Activated naive CD8-positive, alpha-beta T cell treated with anti-CD3 and anti-CD28 coated beads, Interleukin-2, amount 50 U/mL, for 24 hours (primary cell): Measurements from ENCODE around the gene ETV1.

ENCODE experiments used
- ATAC-seq: fragments of 150-1000 bp; cut with Tn5 transposase; one replicate; pipeline ENCODE4 v1.10.0; 2021
- DNase-seq: peaks from one replicate; pipeline ENCODE4 v3.0.0; 2021
- H3K27ac Mint-ChIP-seq: one replicate; pipeline ENCODE4 v1.8.0; 2021; ENCODE audit warnings: mild to moderate bottlenecking, mixed read lengths
- H3K27me3 Mint-ChIP-seq: one replicate; pipeline ENCODE4 v1.8.0; 2021; ENCODE audit warnings: mixed read lengths
- H3K36me3 Mint-ChIP-seq: one replicate; pipeline ENCODE4 v1.8.0; 2021; ENCODE audit warnings: low read depth, mixed read lengths
- H3K4me1 Mint-ChIP-seq: one replicate; pipeline ENCODE4 v1.8.0; 2021; ENCODE audit warnings: mixed read lengths
- H3K4me3 Mint-ChIP-seq: one replicate; pipeline ENCODE4 v1.8.0; 2021; ENCODE audit warnings: mild to moderate bottlenecking, moderate library complexity, mixed read lengths
- H3K9me3 Mint-ChIP-seq: one replicate; pipeline ENCODE4 v1.8.0; 2021; ENCODE audit warnings: mixed read lengths

The ETV1 gene

DNA sequence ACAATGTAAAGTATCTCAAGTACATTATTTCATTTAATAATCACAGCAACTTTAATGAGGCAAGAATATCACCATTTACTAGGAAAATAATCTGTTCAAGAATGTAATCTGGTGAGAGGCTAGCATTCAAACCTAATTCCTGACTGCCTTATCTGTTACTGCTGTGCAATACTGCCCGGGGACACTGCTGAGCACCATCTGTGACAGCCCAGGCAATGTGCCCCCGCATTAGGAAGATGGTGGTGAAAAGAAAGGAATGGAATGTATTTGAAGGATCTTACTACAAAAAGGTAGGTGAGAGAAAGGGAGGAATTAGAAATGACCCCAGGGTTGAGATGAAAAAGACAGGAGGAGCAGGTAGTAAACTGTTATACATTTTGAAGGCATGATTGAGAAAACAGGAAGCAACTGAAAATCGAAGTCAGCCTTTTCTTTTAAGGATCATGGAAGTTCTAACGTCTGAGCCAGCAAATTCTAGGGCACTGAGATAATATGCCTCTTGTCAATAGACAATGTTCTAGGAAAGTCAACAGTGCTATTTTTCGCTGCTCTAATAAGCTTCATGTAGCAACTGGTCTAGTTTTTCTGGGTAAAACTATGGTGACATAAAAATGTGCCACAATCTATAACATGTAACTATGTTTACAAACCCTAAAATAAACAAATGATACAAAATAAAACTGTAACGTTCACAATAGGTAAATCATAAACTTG lies 90.4 kb downstream of the ETV1 start:
- Mint-ChIP-seq H3K27me3 (no peaks in the 10 kb centered on the region), H3K27ac (no peak overlapping the region), H3K4me1 (no peaks in the 10 kb centered on the region), H3K36me3 (no peaks in the 10 kb centered on the region), H3K9me3 (no peaks in the 10 kb centered on the region), H3K4me3 (no peak overlapping the region)
- no peak for ATAC-seq
- no peak for DNase-seq

DNA sequence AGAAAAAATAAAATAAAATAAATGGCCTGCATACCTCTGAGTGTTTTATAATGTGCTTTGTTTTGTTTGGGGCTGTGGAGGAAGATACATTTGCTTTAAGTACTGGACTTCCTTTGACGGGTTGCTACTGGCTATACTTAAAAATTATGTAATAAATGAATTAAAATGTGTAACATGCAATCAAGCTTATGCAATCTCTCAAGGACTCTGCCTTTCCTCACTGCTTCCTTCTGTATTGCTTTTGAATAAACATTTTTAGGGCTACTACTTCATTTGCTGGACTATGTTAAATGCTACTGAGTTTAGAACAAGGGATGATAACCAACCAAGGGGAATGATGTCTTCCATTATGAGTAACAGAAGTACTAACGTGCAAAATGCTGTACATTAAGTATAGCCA lies 91.6 kb downstream of the ETV1 start:
- Mint-ChIP-seq H3K36me3 (no peaks in the 10 kb centered on the region), H3K27me3 (no peaks in the 10 kb centered on the region), H3K27ac (no peak overlapping the region), H3K4me3 (no peak overlapping the region), H3K9me3 (no peaks in the 10 kb centered on the region), H3K4me1 (no peaks in the 10 kb centered on the region)
- DNase-seq, result no peak
- ATAC-seq, result no peak

DNA sequence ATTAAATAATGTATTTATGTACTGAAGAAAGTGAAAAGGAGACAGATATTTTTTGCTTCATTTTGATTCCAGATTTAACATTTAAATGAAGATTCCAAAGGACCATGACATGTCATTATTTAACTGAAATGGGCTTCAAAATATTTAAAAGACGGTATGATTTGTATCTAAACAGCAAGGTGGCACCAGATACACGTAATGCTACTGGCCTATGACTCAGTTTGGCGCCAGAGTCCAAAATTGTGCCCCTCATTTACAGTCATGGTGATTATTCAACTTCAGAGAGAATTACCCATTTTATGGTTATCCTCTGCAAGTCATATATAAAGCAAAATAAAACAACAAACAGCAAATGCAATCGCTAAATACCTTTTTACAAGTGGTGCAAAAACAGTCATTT lies 94.5 kb downstream of the ETV1 start:
- Mint-ChIP-seq H3K27me3 (no peaks in the 10 kb centered on the region), H3K27ac (no peak overlapping the region), H3K36me3 (no peaks in the 10 kb centered on the region), H3K9me3 (no peaks in the 10 kb centered on the region), H3K4me3 (no peak overlapping the region), H3K4me1 (no peaks in the 10 kb centered on the region)
- DNase-seq (no peak), ATAC-seq (no peak)

DNA sequence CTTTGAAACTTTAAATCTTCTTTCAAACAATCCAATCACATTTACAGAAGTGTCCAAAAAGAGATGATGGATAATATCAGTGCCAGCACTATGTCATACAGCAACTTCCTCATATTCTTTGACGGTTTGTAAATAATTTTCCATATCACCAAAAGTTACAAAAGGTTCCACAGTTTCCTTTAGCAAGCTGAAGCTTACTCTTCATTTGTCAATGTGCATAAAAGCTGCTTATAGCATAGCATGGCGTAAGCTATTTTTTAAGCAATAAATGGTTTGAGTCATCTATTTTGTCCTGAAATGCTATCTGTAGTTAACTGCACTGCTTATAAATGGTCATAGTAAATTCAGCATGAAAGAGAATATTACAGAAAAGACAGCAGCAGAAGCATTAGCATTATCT lies 95.1 kb downstream of the ETV1 start:
- H3K4me3 Mint-ChIP-seq, result no peak overlapping the region
- no peak for DNase-seq
- H3K4me1 Mint-ChIP-seq, result no peaks in the 10 kb centered on the region
- no peaks in the 10 kb centered on the region for H3K36me3 Mint-ChIP-seq
- no peak for ATAC-seq
- no peaks in the 10 kb centered on the region for H3K27me3 Mint-ChIP-seq
- no peaks in the 10 kb centered on the region for H3K9me3 Mint-ChIP-seq
- H3K27ac Mint-ChIP-seq, result no peak overlapping the region

DNA sequence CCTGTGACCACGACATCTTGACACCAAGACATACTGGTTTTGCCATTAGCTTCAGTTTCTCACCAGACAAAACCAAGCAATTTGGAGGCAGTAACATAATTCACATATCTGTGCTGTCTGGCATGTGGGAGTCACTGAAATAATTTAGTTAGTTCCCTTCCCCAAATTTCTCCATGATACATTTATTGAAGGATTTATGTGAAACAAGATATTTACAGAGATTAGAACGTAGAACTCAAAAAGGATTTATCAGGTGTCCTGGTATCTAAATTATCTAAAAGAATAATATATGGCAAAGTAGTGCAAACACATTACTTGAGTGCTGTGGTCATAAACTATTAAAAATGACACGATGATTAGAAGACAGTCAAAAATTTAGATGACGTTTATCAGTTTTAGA lies 98.7 kb downstream of the ETV1 start:
- no peak overlapping the region for H3K27ac Mint-ChIP-seq
- no peaks in the 10 kb centered on the region for H3K36me3 Mint-ChIP-seq
- no peaks in the 10 kb centered on the region for H3K4me1 Mint-ChIP-seq
- DNase-seq (no peak), ATAC-seq (no peak)
- H3K9me3 Mint-ChIP-seq, result no peaks in the 10 kb centered on the region
- H3K4me3 Mint-ChIP-seq, result no peak overlapping the region
- H3K27me3 Mint-ChIP-seq, result no peaks in the 10 kb centered on the region

DNA sequence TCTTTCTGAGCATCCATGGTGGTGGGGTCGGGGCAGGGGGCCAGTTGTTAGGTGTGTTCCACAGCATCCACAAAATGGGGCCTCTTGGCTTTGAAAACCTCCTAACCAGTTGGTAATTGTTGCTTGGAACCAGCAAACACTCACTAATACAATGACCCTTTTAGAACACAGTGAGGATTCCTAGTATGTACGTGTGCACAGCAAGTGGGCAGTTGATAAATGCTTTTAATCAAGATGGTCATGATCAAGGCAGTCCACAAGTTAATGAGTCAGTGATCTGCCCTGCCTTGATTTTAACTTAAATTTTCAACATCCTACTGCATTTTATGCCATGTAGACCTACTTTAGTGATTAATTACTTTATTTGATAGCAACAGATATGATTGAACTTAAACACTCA lies 103.1 kb downstream of the ETV1 start:
- Mint-ChIP-seq H3K27ac (no peak overlapping the region), H3K27me3 (no peaks in the 10 kb centered on the region), H3K36me3 (no peaks in the 10 kb centered on the region), H3K4me1 (no peaks in the 10 kb centered on the region), H3K4me3 (no peak overlapping the region), H3K9me3 (no peaks in the 10 kb centered on the region)
- ATAC-seq (no peak), DNase-seq (no peak)

DNA sequence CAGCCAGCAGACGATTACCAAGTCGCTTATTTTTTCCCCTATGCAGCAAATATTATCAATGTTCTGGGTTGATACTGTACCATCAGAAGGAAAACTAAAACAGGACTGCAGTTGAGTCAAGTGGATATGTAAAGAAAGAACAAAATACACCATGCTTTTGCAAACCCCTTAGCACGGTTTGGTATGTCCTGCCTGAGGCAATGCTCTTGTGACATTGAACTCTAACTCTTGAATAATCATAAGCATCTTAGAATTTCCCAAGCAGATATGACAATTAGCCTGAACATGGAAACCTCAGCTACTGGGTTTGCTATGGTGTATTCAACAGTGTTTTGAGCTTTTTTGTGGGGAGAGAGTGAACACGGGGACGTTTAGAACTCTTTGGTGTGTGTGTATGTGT lies 107.4 kb downstream of the ETV1 start:
- no peak for DNase-seq
- no peak for ATAC-seq
- H3K4me3 Mint-ChIP-seq, result no peak overlapping the region
- H3K9me3 Mint-ChIP-seq, result no peaks in the 10 kb centered on the region
- H3K27ac Mint-ChIP-seq, result no peak overlapping the region
- H3K36me3 Mint-ChIP-seq, result no peaks in the 10 kb centered on the region
- no peaks in the 10 kb centered on the region for H3K4me1 Mint-ChIP-seq
- no peaks in the 10 kb centered on the region for H3K27me3 Mint-ChIP-seq

DNA sequence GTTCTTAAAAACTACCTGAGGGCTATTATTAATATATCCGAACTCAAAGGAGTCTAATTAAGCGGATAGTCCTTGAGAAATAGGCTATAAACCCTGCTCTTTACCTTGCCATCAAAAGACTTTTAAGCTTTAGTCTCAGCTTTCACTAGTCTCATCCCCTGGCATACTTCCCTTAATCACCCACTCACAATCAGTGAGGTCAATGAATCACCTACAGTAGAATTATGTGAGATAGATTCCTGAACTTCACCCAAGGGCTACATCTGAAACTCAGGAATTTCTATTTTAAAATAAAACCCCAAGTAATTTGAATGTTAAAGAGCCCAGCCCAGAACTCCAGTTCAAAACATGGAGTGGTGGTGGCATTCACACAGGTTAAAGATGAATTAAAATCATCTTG lies 108.7 kb downstream of the ETV1 start:
- no peak for DNase-seq
- Mint-ChIP-seq H3K9me3 (no peaks in the 10 kb centered on the region), H3K4me1 (no peaks in the 10 kb centered on the region), H3K27me3 (no peaks in the 10 kb centered on the region), H3K4me3 (no peak overlapping the region), H3K27ac (no peak overlapping the region), H3K36me3 (no peaks in the 10 kb centered on the region)
- no peak for ATAC-seq

DNA sequence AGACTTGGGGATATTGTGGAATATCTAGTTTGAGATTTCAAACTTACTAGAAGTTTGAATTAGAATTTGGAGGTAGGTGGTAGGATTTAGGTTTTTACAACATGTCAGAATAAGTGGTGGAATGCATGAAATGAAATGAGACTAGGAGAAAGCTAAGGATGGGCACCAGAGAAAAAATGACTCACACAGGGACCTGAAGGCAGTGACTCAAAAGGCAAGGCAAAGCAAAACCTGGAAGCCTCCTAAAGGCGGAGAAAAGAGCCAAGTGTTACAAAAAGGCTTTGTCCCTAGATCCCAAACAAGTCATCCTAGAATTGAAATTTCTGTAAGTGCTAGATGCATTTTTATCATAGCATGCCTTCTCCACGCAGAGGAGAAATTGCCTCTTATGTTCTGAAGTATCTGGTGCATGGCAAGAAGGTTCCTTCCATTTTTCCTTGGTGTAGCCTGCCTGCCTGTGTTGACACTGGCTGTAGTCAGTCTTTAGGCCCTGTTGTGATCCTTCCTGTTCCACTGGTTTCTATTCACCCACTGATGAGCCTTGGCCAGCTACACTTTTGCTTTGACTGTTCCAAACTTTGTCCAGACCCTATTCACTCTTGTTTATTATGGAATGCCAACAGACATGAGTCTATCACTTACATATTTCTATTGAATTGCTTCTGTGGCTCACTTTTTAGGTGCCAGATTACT lies 109.3 kb downstream of the ETV1 start:
- Mint-ChIP-seq H3K36me3 (no peaks in the 10 kb centered on the region), H3K4me1 (no peaks in the 10 kb centered on the region), H3K27ac (no peak overlapping the region), H3K27me3 (no peaks in the 10 kb centered on the region), H3K9me3 (no peaks in the 10 kb centered on the region), H3K4me3 (no peak overlapping the region)
- DNase-seq, result no peak
- no peak for ATAC-seq

DNA sequence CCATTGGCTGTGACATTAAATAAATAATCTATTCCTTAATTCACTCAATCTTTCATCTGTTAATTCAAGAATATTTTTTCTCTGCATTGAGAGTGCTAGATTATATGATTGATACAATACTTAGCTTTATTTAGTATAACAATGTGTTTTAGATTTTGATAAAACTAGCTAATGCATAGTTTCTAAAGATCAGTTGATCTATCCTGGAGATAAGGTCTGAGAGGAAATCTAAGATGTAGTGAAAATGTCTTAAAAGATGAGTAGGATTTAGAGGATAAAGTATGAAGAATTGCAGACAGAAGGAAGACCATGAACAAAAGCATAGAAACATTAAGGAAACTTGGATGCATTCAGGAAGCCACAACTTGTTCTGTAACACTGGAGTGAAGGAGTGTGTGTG lies 110.3 kb downstream of the ETV1 start:
- Mint-ChIP-seq H3K27ac (no peak overlapping the region), H3K27me3 (no peaks in the 10 kb centered on the region), H3K4me1 (peaks cover 4% of the 10 kb centered on the region), H3K9me3 (no peaks in the 10 kb centered on the region), H3K36me3 (no peaks in the 10 kb centered on the region), H3K4me3 (no peak overlapping the region)
- ATAC-seq (no peak), DNase-seq (no peak)

DNA sequence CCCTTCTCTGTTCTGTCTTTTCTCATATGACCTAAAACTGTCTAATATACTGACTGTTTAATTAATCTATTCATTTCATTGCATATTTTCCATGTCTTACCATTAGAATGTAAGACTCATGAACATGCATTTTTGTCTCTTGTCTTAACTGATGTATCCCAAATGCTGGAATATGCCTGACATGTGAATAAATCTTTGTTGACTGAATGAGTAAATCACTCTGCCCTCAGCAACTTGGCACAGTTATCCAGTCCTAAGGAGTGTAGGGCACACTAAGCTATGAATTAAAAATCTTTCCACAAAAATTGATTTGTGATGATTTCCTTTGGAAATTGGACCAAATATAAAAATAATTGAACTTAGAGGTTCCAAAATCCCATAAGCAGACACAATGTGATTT lies 111.3 kb downstream of the ETV1 start:
- no peaks in the 10 kb centered on the region for H3K36me3 Mint-ChIP-seq
- no peaks in the 10 kb centered on the region for H3K27me3 Mint-ChIP-seq
- H3K4me3 Mint-ChIP-seq, result no peak overlapping the region
- no peak for DNase-seq
- H3K9me3 Mint-ChIP-seq, result no peaks in the 10 kb centered on the region
- no peak for ATAC-seq
- peaks cover 4% of the 10 kb centered on the region for H3K4me1 Mint-ChIP-seq
- no peak overlapping the region for H3K27ac Mint-ChIP-seq

DNA sequence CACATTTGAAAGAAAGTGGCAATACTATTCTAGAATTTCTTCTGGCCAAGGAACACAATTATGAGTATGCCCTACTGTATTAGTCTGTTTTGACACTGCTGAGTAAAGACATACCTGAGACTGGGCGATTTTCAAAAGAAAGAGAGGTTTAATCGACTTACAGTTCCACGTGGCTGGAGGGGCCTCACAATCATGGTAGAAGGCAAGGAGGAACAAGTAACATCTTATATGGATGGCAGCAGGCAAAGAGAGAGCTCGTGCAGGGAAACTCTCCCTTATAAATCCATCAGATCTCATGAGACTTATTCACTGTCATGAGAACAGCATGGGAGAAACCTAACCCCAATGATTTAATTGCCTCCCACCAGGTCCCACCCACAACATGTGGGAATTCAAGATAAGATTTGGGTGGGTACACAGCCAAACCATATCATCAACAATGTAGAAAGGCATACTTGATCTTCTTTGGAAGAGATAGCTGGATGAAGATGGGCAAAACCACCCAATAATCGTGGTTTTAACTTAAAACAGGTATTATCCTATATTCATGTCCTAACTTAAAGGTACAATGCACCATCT lies 113.9 kb downstream of the ETV1 start:
- H3K27me3 Mint-ChIP-seq, result no peaks in the 10 kb centered on the region
- no peak overlapping the region for H3K27ac Mint-ChIP-seq
- H3K36me3 Mint-ChIP-seq, result no peaks in the 10 kb centered on the region
- H3K4me3 Mint-ChIP-seq, result no peak overlapping the region
- no peak for DNase-seq
- no peak for ATAC-seq
- H3K4me1 Mint-ChIP-seq, result peaks cover 4% of the 10 kb centered on the region
- no peaks in the 10 kb centered on the region for H3K9me3 Mint-ChIP-seq

DNA sequence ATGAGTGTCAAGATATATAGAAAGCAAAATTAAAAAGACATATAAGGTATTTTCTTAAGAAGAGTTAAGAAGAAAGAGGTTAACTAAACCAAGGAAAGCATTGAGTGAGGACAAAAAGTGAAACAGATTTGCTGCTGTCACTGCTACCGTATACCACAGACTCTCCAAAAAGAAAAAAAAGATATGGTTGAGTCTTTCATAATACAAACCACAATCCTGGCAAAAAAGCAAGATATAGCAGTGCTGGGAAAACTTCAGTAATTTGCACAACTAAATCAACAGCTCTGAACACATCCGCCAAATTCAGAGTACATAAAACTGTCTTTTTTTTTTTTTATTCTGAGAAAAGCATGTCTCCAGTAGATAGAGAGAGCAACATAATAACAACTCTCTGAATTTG lies 114.7 kb downstream of the ETV1 start:
- H3K36me3 Mint-ChIP-seq, result no peaks in the 10 kb centered on the region
- ATAC-seq (no peak), DNase-seq (no peak)
- H3K4me3 Mint-ChIP-seq, result no peak overlapping the region
- no peak overlapping the region for H3K27ac Mint-ChIP-seq
- peaks cover 4% of the 10 kb centered on the region for H3K4me1 Mint-ChIP-seq
- no peaks in the 10 kb centered on the region for H3K9me3 Mint-ChIP-seq
- no peaks in the 10 kb centered on the region for H3K27me3 Mint-ChIP-seq

DNA sequence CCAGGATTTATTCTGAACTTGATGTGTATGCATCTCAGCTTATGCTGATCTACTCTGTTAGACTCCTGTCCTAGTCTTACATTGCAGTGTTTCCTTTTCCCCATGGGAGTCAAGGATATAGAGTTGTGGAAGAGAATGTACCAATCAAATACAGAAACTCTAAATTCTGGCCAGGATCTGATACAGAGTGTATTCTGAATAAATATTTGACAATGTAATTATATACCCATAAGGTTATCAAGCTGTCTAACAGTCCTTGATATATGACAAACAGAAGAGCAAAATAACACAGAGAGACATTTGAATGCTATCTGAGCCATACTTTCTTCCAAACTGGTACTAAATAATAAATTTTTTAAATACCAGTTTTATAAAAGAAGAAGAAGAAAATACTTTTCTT lies 116.8 kb downstream of the ETV1 start:
- DNase-seq (no peak), ATAC-seq (no peak)
- H3K27me3 Mint-ChIP-seq, result no peaks in the 10 kb centered on the region
- no peaks in the 10 kb centered on the region for H3K9me3 Mint-ChIP-seq
- H3K4me1 Mint-ChIP-seq, result peaks cover 4% of the 10 kb centered on the region
- H3K4me3 Mint-ChIP-seq, result no peak overlapping the region
- no peak overlapping the region for H3K27ac Mint-ChIP-seq
- no peaks in the 10 kb centered on the region for H3K36me3 Mint-ChIP-seq

DNA sequence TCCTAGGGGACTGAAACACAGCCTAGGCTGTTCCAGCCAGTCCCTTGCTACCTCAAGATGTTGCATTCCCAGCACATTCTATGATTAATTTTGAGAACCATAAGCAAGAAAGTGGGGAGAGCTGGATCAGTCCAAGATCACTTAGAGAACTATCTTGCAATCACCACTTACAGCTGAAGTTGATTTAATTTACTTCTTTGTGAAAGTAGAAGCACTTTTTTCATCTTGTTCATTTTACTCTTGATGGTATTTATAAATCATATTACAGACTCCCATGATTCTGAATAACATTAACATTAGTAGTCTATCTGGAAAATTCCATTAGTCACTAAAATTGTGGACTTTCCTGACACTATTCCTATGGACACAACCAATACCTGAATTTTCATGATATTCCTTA lies 118.5 kb downstream of the ETV1 start:
- peaks cover 4% of the 10 kb centered on the region for H3K4me1 Mint-ChIP-seq
- no peak overlapping the region for H3K27ac Mint-ChIP-seq
- no peaks in the 10 kb centered on the region for H3K36me3 Mint-ChIP-seq
- H3K27me3 Mint-ChIP-seq, result no peaks in the 10 kb centered on the region
- peaks cover 4% of the 10 kb centered on the region for H3K9me3 Mint-ChIP-seq
- ATAC-seq, result no peak
- H3K4me3 Mint-ChIP-seq, result no peak overlapping the region
- no peak for DNase-seq
